TTC549 (cell line): ENCODE measurements around the gene GABRA4.

Experiments used
- FAIRE-seq: peaks from 2 replicates; lab custom pipeline; 2012; peaks lifted over from hg19 to GRCh38; lab: Jason Lieb, UNC

The GABRA4 gene

GRCh38 chr4:46927201-46927600, 66.2 kb downstream of the GABRA4 start:
- no peak for FAIRE-seq

GRCh38 chr4:46924789-46925529, 68.4 kb downstream of the GABRA4 start:
- FAIRE-seq: no peak

- no peak for FAIRE-seq
These were observed 71.2 kb downstream of the GABRA4 start for GRCh38 chr4:46922205-46922604.

GRCh38 chr4:46909078-46909477, 84.3 kb downstream of the GABRA4 start, which contains the start of gene COX7B2:
COX7B2 (minus strand) TSS chr4:46909245; CDS start chr4:46735192, 174,053 bp downstream.
- no peak for FAIRE-seq

GRCh38 chr4:46908148-46908547, 85.2 kb downstream of the GABRA4 start:
- no peak for FAIRE-seq

- no peak for FAIRE-seq
These were observed 93.3 kb downstream of the GABRA4 start for GRCh38 chr4:46900082-46900481.

GRCh38 chr4:46894826-46895225, 98.6 kb downstream of the GABRA4 start:
- no peak for FAIRE-seq

GRCh38 chr4:46890056-46890455, 103.3 kb downstream of the GABRA4 start:
- FAIRE-seq: no peak

- no peak for FAIRE-seq
These were observed 104.0 kb downstream of the GABRA4 start for GRCh38 chr4:46889410-46889809.

GRCh38 chr4:46886711-46887110, 106.7 kb downstream of the GABRA4 start:
- FAIRE-seq: no peak

GRCh38 chr4:46878641-46879040, 114.7 kb downstream of the GABRA4 start:
- no peak for FAIRE-seq

- FAIRE-seq: no peak
These were observed 118.6 kb downstream of the GABRA4 start for GRCh38 chr4:46874811-46875210.

GRCh38 chr4:46870411-46870810, 123.0 kb downstream of the GABRA4 start:
- no peak for FAIRE-seq
